Amygdala (tissue), 56 donors: Measurements from ENCODE around the gene RDH16.
"Not testable (repeated sequence)": the region's sequence is repeated elsewhere in the genome, so short reads cannot be mapped to it uniquely, and the experiment has no call there.

ENCODE experiments used
- DNase-seq, 56 donors: peaks; one replicate each; lab custom pipeline; 2025; lab: John Stamatoyannopoulos, UW

RDH16 gene

DNA sequence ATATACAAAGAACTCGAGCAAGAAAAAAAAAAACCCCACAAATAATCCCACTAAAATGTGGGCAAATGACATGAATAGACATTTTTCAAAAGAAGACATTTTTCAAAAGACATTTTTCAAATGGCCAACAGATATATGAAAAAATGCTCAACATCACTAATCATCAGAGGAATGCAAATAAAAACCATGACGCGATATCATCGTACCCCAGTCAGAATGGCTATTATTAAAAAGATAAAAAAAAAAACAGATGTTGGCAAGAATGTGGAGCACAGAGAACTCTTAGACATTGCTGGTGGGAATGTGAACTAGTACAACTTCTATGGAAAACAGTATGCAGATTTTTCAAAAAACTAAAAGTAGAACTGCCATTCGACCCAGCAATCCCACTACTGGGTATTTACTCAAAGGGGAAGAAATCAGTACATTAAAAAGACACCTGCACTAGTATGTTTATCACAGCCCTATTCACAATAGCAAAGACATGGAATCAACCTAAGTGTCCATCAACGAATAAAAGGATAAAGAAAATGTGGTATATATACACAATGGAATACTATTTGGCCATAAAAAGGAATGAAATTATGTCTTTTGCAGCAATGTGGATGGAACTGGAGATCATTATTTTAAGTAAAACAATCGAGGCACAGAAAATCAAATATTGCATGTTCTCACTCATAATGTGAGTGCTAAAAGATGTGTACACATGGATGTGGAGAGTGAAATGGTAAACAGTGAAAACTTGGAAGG lies 32.6 kb upstream of the RDH16 start:
- DNase-seq: no peak

DNA sequence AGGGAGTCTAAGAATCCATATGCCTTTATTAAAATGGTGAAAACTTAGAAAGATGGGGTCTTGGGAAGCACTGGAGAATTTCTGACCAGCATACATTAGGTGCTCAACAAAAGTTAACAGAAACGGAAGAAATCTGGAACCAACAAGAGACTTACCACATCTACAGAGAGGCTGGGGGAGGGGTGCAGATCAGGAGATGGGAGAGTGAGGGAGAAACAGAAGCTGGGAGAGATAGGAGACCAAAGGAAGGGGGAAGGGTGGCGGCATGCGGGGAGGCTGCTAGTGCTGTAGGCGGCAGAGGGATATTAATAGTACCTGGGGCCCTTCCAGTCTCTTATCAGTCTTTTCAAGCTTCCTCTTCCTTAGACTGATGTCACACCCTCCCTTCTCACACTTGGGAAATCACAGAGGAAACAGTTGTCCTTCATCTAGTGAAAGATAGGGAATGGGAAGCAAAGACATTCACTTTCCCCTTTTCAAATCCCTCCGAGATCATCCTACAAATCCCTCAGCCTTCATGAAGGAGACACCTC lies 30.9 kb upstream of the RDH16 start:
- peak in 3 of 56 donors; percentile 15 to 30 (median 23) for DNase-seq

GRCh38 chr12:56987551-56988053 lies 30.2 kb upstream of the RDH16 start:
- peak in 52 of 56 donors; percentile 7 to 86 (median 60) for DNase-seq

GRCh38 chr12:56987011-56987410 lies 29.6 kb upstream of the RDH16 start:
- no peak for DNase-seq

DNA sequence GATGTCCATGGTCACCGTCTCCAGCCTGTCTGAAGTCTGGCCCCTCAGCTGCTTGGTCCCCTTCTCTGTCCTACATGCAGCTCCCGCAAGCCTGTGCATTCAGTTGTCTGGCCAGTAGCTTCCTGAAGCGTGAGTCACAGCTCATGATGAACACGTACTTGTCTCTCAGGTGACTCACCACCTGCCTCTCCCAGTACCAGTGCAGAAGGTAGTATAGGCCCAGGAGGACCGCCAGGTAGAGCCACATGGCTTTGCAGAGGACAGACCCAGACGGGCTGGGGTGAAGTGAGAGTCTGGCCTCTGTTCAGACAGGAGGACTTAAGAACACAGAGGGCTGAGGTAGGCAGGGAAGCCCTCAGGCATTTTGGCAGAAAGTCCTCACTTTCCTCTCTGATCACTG lies 28.3 kb upstream of the RDH16 start:
- not testable (repeated sequence) for DNase-seq

DNA sequence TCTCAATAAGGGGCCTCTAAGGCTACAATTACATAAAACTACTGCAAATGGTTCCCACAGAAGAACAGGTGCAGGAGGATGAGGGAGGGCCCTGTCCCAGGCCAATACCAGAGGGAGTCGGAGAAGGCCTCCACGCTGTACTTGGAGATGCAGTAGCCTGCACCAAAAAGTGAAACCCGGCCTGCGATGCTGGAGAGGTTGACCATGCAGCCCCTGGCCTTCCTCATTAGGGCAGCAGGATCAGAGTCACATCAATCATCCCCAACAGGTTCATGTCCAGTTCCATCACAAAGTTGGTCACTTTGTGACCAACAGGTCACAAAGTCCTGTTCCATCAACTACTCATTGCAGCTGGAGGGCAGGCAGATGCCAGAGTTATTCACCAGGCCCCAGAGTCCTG lies 26.0 kb upstream of the RDH16 start:
- DNase-seq: no peak

DNA sequence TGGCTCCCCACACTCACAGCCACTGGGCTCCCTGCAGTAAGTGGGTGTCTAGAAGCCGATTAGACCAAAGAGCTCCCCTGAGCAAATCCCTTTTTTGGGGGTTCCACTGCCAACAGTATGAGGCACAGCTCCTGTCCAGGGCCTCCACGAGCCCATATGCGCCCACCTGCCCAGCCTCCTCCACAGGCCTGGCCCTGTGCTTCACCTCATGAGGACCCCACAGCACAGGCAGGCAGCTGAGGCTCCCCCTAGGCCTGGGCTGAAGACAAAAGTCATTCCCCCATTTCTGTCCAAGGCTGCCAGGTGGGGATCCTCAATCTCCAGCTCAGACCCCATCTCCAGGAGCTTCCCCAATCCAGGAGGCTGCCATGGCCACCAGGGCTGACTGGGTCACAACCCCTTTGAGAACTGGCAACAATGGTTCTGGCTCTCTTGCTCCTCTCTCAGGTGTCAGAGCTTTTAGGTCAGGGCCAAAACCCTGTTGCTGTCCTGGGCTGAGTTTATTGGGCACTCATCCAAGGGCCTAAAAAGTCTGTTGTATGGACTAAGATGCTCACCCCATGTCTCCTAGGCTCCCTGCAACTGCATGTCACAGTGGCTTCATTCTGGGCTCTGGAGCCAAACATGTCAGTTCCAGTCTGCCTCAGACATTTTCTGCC lies 25.3 kb upstream of the RDH16 start:
- not testable (repeated sequence) for DNase-seq

DNA sequence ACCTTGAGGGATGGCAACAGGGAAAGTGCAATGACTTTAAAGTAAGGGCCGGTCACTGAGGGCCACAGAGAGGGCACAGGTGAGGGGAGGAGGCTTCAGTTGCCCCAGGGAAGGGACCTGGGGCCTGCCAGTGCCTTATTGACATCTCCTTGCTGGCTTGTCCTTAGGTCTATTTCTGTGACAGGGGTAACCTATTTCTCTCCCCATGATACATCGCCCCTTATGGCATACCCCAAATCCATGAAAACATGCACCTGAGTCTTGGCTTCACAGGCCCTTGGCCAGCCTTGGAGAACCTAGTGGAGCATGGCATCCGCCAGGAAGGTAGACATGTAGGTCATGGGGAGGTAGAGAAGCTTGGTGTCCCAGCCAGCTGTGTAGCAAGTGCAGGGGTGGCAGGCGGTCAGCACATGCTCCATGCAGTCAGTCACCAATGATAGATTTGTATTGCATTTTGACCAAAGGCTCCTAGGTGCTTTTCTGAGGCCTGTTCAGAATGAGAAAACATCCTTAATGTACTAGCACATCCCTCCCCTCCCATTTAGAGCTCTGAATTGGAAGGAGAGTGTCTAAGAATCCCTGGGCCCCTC lies 23.6 kb upstream of the RDH16 start:
- DNase-seq: no peak

DNA sequence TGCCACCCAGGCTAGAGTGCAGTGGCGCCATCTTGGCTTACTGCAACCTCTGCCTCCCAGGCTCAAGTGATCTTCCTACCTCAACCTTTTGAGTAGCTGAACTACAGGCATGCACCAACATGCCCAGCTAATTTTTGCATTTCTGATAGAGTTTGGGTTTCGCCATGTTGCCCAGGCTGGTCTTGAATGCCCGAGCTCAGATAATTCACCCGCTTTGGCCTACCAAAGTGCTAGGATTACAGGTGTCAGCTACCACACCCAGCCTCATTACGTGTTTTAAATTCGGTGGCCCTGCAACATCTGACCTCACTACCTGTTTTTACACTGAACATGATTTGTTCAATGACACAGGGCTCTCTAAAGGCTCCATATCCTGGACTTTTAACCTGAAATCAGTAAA lies 22.9 kb upstream of the RDH16 start:
- no peak for DNase-seq

DNA sequence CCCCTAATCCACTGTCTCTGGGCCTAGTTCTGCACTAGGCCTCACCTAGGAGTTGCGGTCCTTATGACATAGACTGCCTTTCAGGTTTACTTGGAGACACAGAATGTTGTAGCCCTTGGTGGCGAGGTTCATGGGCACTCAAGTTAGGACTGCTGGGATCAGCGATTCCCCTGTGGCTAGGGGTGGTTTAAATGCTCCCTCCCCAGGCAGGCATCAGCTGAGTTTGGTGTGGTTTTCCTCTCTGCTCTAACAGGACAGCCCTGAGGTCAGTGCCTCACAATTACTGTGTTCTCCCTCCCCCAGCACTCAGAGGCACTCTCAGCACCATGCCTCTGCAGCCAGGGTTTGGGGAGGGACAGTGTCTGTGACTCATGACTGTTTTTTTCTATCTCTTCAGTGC lies 22.2 kb upstream of the RDH16 start:
- no peak for DNase-seq

GRCh38 chr12:56978397-56979138 lies 21.2 kb upstream of the RDH16 start:
- DNase-seq: no peak

DNA sequence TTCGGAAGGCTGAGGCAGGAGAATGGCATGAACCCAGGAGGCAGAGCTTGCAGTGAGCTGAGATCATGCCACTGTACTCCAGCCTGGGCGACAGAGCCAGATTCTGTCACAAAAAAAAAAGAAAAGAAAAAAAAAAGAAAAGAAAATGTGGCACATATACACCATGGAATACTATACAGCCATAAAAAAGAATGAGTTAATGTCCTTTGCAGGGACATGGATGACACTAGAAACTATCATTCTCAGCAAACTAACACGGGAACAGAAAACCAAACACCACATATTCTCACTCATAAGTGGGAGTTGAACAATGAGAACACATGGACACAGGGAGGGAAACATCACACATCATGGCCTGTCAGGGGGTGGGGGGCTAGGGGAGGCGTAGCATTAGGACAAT lies 20.0 kb upstream of the RDH16 start:
- not testable (repeated sequence) for DNase-seq

DNA sequence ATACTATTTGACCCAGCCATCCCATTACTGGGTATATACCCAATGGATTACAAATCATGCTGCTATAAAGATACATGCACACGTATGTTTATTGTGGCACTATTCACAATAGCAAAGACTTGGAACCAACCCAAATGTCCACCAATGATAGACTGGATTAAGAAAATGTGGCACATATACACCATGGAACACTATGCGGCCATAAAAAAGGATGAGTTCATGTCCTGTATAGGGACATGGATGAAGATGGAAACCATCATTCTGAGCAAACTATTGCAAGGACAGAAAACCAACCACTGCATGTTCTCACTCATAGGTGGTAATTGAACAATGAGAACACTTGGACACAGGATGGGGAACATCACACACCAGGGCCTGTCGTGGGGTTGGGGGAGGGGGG lies 16.8 kb upstream of the RDH16 start:
- not testable (repeated sequence) for DNase-seq

DNA sequence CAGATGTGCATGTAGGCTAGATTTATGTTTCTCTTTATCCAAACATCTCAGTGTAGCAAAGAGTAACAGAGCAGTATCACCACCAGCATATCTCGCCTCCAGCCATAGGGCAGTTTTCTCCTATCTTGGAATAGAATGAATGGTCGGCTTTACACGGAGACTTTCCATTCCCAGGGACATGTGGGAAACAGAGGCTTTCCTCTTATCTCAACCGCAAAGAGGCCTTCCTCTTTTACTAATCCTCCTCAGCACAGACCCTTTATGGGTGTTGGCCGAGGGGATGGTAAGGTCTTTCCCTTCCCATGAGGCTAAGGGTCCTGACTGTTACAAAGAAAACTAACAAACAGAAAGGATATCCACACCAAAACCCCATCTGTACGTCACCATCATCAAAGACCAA lies 11.5 kb upstream of the RDH16 start:
- not testable (repeated sequence) for DNase-seq

DNA sequence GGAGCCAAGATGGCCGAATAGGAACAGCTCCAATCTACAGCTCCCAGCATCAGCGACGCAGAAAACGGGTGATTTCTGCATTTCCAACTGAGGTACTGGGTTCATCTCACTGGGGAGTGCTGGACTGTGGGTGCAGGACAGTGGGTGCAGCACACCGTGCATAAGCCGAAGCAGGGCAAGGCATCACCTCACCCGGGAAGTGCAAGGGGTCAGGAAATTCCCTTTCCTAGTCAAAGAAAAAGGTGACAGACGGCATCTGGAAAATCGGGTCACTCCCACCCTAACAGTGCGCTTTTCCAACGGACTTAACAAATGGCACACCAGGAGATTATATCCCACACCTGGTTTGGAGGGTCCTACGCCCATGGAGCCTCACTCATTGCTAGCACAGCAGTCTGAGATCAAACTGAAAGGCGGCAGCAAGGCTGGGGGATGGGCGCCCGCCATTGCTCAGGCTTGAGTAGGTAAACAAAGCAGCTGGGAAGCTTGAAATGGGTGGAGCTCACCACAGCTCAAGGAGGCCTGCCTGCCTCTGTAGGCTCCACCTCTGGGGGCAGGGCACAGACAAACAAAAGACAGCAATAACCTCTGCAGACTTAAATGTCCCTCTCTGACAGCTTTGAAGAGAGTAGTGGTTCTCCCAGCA lies 8.7 kb upstream of the RDH16 start:
- not testable (repeated sequence) for DNase-seq

DNA sequence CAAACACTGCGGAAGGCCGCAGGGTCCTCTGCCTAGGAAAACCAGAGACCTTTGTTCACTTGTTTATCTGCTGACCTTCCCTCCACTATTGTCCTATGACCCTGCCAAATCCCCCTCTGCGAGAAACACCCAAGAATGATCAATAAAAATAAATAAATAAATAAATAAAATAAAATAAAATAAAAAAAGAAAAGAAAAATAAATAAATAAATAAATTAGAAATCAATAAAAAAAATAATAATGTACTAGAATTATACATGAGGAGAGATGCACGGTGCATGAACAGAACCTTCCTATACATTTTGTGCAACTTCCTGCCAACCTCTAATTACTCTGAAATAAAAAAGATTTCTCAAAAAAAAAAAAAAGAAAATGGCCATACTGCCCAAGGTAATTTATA lies 7.7 kb upstream of the RDH16 start:
- not testable (repeated sequence) for DNase-seq

DNA sequence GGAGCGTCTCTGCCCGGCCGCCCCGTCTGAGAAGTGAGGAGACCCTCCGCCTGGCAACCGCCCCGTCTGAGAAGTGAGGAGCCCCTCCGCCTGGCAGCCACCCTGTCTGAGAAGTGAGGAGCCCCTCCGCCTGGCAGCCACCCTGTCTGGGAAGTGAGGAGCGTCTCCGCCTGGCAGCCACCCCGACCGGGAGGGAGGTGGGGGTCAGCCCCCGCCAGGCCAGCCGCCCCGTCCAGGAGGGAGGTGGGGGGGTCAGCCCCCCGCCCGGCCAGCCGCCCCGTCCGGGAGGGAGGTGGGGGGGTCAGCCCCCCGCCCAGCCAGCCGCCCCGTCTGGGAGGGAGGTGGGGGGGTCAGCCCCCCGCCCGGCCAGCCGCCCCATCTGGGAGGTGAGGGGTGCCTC lies 6.1 kb upstream of the RDH16 start:
- DNase-seq: not testable (repeated sequence)

DNA sequence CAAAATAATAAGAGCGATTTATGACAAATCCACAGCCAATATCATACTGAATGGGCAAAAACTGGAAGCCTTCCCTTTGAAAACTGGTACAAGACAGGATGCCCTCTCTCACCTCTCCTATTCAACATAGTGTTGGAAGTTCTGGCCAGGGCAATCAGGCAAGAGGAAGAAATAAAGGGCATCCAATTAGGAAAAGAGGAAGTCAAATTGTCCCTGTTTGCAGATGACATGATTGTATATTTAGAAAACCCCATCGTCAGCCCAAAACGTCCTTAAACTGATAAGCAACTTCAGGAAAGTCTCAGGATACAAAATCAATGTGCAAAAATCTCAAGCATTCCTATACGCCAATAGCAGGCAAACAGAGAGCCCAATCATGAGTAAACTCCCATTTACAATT lies 4.8 kb upstream of the RDH16 start:
- DNase-seq: not testable (repeated sequence)

DNA sequence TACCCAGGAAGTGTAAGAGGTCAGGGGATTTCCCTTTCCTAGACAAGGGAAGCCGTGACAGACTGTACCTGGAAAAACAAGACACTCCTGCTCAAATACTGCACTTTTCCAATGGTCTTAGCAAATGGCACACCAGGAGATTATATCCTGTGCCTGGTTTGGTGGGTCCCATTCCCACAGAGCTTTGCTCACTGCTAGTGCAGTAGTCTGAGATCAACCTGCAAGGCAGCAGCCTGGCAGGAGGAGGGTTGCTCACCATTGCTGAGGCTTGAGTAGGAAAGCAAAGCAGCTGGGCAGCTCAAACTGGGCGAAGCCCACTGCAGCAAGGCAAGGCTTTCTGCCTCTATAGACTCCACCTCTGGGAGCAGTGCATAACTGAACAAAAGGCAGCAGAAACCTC lies 1.0 kb upstream of the RDH16 start:
- no peak for DNase-seq

GRCh38 chr12:56955631-56956256 lies 1.7 kb downstream of the RDH16 start:
- DNase-seq: no peak
